Activated T-cell treated with anti-CD3 and anti-CD28 coated beads, Interleukin-2, amount 50 U/mL, for 48 hours (primary cell): ENCODE measurements around the gene FZR1.

Experiments
- DNase-seq, 2 experiments: peaks; one replicate each; pipeline ENCODE4 v3.0.0-alpha.2; 2020

Gene FZR1

DNA sequence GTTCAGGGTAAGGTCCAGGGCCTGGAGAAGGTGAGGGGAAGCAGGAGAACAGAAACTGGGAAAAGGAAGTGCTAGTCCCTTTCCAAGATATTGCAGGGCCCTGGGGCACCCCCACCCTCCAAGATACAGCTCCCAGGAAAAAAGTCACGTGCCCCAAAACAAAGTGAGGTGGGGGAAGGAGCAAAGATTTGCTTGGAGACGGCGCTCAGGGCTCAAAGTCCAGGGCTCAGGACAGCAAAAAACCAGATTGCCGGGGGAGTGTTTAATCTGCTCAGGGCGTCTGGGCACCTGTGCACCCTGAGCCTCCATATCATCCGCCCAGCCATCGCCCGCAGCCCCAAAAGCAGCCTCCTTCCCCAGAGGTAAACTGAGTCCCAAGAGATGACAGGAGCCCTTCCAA is 32.1 kb upstream of the FZR1 start:
- DNase-seq, result no peak

GRCh38 chr19:3474614-3475013 is 31.5 kb upstream of the FZR1 start:
- no peak for DNase-seq

- DNase-seq, result no peak
Measured at GRCh38 chr19:3475449-3475848, 30.7 kb upstream of the FZR1 start.

- no peak for DNase-seq
Measured at GRCh38 chr19:3476830-3477229, 29.3 kb upstream of the FZR1 start.

GRCh38 chr19:3477506-3477905 is 28.6 kb upstream of the FZR1 start:
- no peak for DNase-seq

DNA sequence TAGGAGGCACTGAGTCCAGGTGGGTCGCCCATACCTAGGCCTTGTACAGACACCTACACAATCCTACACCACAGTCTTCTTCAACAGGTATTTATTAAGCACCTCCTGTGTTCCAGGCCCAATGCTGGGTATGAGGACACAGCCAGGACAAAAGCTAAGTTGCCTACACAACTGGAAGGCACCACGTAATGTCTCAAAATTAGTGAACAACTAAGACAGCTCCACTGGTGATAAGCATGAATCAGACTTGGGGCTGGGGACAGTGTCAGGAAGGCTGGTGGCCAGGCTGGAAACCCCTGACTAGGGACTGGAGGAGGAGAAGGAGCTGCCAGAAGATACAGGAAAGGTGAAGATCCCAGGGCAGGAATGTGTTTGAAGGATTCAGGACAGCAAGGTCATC is 28.2 kb upstream of the FZR1 start:
- no peak for DNase-seq

DNA sequence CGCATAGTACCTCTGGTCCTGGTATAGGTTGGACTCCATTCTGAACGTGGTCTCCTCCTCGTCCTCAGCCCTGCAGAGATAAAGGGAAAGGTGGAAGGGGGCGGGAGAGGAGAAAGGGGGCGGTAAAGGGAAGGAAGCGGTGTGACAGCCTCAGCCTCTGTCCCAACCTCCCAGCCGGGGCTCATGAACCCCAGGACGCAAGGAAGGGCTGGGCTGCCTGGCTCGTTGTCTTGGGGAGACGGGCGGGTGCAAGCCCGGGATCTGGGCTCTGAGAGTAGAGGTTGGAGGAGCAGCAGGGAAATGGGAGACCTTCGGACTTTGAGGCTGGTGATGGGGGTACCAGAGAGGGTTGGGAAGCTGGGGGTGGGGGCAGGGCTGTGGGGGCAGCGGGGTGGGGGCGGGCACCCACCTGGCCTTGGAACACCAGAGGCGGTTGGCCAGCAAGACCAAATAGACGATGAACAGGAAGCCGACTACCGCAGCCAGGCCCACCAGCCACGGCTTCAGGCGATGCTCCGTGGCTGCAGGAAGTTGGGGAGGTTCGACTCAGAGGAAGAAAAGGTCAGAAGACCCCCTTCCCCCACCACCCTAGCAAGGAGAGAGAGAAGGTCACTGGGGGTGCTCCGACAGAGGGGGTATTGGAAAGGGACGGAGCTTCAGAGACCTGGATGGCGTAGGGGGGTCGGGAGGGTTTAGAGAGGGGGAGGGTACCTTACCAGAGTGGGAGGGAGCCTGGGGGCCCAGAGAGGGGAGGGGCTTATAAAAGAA is 27.5 kb upstream of the FZR1 start:
- no peak for DNase-seq

DNA sequence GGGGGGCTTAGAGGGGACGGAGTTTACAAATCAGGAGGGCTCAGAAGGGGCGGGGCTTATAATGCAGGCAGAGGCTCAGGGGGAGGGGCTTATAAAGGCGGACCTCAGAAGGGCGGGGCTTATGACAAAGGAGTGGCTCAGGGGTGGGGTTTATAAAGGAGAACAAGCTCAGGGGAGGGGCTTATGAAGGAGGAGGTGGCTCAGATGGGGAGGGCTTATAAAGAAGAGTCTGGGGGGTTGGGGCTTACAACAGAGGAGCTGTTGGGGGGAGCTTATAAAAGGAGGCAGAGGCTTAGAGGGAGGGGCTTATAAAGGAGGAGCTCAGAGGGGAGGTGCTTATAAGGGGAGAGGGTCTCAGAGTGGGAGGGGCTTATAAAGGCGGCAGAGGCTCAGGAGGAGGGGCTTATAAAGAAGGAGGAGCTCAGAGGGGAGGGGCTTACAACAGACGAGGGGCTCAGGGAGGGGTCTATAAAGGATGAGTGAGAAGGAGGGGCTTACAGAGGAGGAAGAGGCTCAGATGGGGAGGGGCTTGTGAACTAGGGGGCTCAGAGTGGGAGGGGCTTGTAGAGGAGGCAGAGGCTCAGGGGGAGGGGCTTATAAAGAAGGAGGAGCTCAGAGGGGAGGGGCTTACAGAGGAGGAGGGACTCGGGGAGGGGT is 26.8 kb upstream of the FZR1 start:
- peak; percentile 58 to 69 for DNase-seq

DNA sequence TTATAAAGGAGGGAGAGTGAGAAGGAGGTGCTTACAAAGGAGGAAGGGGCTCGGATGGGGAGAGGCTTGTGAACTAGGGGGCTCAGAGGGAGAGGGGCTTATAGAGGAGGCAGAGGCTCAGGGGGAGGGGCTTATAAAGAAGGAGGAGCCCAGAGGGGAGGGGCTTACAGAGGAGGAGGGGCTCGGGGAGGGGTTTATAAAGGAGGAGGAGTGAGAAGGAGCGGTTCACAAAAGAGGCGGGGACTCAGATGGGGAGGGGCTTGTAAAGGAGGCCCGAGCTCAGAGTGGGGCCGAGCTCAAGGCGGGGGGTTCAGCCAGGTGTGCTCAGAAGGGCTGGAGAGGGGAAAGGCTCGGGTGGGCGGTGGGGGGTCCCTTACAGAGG is 26.3 kb upstream of the FZR1 start:
- DNase-seq, result peak; percentile 58 to 60

- no peak for DNase-seq
Measured at GRCh38 chr19:3480383-3481091, 25.6 kb upstream of the FZR1 start, which contains the start of gene SMIM24. TSS of gene SMIM24 (minus strand) at chr19:3480525. CDS start at chr19:3480463, 62 bp downstream.

GRCh38 chr19:3481241-3482090 is 24.6 kb upstream of the FZR1 start:
- DNase-seq, result no peak

DNA sequence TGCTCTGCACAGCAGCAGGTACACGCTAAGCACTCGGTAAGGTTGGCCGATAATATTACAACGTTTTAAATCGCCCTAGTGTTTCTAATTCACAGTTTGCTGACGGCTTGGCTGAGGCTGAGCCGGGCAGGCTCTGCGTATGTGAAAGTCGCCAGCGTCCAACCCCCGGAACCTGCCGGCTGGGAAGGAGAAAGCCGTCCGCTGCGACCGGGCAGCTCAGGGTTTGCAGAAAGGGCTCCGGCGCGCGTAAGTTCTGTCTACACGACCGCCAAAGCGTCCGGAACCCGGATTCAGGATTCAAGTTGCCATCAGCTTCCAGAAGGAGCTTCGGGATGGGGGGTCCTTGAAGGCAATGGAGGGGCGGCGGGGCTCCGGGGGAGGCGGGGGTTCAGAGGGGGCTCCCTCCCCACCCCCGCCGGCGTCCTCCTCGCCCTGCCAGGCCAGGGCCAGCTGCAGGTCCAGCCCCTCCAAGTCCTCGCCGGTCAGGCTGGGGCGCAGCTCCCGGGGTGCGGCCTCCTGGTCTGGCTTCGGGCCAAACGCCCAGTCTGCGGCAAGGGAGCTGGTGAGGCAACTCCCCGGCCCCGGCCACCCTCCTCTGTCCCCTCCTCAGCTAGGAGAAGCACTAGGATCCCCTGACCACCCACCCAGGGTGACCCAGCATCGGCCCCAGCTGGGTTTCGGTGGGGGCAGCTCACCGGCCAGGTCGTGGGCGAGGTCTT is 23.4 kb upstream of the FZR1 start:
- DNase-seq, result no peak

GRCh38 chr19:3483226-3483628 is 22.9 kb upstream of the FZR1 start, which contains the start of gene SMIM44:
TSS of gene SMIM44 (minus strand) at chr19:3483441. CDS start at chr19:3483403, 38 bp downstream.
- DNase-seq, result no peak

- DNase-seq, result no peak
Measured at GRCh38 chr19:3491396-3492119, 14.6 kb upstream of the FZR1 start.

GRCh38 chr19:3492131-3492839 is 13.8 kb upstream of the FZR1 start:
- DNase-seq, result no peak

DNA sequence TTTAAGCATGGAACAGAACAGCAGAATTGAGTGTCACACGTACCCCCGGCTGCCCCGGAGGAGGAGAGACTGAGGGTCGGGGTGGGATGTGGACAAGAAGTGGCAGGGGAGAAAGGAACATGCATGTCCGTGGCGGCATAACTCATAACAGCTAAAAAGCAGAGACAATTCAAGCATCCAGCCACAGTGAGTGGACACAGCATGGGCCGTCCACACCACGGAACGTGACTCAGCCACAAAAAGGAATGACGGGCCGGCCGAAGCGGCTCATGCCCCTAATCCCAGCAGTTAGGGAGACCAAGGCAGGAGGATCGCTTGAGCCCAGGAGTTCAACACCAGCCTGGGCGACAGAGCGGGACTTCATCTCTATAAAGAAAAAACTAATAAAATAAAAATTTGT is 13.2 kb upstream of the FZR1 start:
- DNase-seq, result no peak

DNA sequence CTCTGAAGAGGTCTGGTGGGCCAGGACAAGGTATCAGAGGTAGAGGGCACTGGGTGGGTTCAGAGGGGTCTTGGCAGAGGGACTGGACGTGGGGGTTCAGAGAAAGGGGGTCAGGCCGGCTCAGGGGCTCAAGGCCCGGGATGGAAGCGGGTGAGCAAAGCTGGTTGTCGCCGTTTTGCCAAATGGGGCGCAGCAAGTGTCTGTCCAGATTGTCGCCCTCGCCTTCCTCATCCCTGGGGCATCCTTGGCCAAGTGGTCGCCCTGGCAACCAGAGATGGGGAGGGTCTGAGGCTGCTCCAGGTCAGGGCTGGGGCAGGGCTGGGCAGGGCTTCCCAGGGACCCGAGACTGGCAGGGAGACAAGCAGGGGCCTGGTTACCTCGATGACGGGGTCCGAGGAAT is 12.5 kb upstream of the FZR1 start:
- DNase-seq, result no peak

DNA sequence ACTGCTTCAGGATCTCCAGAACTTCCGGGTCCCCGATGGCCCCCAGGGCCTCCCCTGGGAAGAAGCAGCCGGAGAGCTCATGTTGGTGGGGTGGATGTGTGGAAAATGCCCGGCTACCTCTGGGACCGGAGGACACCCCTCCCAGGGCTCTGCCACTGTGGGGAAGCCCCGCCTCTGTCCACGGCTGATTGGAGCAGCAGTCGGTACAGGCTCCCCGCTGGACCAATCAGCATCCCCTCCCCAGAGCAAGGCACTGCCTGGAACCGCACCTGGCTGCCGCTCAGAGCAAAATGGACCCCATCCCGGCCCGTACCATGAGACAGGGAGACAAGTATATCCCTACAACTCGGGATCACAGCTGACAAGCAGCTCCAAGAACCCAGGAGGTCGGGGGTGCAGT is 12.1 kb upstream of the FZR1 start:
- peak; percentile 67 to 75 for DNase-seq

GRCh38 chr19:3494559-3494958 is 11.6 kb upstream of the FZR1 start:
- peak; percentile 66 to 75 for DNase-seq

DNA sequence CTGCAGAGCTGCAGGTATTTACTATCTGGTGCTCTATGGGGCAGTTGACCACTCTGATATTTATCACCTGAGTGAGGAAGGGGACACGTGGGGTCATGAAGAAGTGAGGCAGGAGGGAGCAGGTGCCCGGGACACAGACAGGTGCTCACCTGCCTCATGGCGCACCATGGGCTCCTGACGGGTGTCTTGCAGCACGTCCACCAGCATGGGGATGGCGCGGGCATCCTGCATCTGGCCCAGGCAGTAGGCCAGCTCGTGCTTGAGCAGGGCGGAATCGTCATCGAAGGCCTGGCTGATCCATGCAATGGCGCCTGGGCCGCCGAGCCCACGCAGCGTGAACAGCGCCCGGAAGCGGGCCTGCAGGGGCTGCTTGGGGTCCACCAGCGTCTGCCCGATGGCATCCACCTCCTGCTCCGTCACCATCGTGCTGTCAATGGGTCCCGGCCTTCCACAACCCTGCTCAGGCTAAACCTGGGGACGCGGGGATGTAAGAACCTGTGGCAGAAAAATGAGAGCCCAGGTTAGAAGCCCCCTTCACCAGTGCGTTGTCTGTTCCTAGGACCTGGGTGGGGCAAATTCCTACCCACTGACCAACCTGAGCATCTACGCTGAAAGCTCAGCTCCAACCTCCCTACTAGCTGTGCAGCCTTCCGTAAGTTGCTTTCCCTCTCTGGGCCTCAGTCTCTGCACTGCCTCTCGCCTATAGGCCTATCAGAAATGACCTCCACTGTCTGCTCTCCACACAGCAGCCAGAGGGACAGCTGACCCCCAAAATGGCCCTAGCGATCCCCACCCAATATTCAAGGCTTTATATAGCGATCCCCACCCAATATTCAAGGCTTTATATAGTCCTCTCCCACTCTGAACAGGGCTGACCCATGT is 9.5 kb upstream of the FZR1 start:
- no peak for DNase-seq
